ENCODE results near the gene FXYD5.

GRCh38 chr19:35134601-35135242 is 19.8 kb upstream of the FXYD5 start, which contains the start of gene LGI4:
- TF ChIP-seq CTCF (IDR thresholded peaks at IDR 0.05; ENCODE audit: insufficient read depth, low read length) (no peak), GABPA (IDR thresholded peaks at IDR 0.05; ENCODE audit: low read depth) (no peak)
